Right lobe of liver (tissue), 6 donors: Measurements from ENCODE around the gene MYO16. TPM values are rescaled to one million over a fixed set of nuclear protein-coding genes. Genes with fewer than 3 reads are reported as not detected.

ENCODE experiments used
- ATAC-seq, 4 donors: fragments of 200-7000 bp; cut with Tn5 transposase; one replicate each; pipeline ENCODE4 v1.9.1; 2020; ENCODE audit warnings: mild to moderate bottlenecking in 4 of 4, moderate library complexity in 4 of 4
- DNase-seq, 3 donors: peaks; one replicate each; pipeline ENCODE4 v3.0.0-alpha.2; 2020
- H3K27ac ChIP-seq, 3 donors: fragments of 200-600 bp; one replicate each; pipeline ENCODE4 v1.8.0; 2022
- H3K27me3 ChIP-seq, 2 donors: fragments of 200-600 bp; one replicate each; pipeline ENCODE4 v1.8.0; 2022
- H3K36me3 ChIP-seq, 4 donors: fragments of 200-600 bp; sonication (generic) in 1 of 4; one replicate each; pipeline versions ENCODE4 v1.5.1 to v1.8.0; 2017 to 2022; ENCODE audit warnings: control low read depth in 1 of 4
- H3K4me1 ChIP-seq, 4 donors: fragments of 200-600 bp; sonication (generic) in 1 of 4; one replicate each; pipeline versions ENCODE4 v1.5.1 to v1.8.0; 2017 to 2022; ENCODE audit warnings: control low read depth in 1 of 4
- H3K4me3 ChIP-seq, 3 donors: fragments of 200-600 bp; one replicate each; pipeline ENCODE4 v1.8.0; 2022
- H3K9me3 ChIP-seq, 4 donors: fragments of 200-600 bp; sonication (generic) in 1 of 4; one replicate each; pipeline versions ENCODE4 v1.5.1 to v1.8.0; 2017 to 2022; ENCODE audit warnings: control low read depth in 1 of 4
- CTCF ChIP-seq, 4 donors: fragments of 200-600 bp in 3 of 4; fragments of 450-650 bp in 1 of 4; IDR thresholded peaks; one replicate each; pipeline versions ENCODE4 v1.5.1 to v1.8.0; 2016 to 2022; ENCODE audit warnings: antibody characterized with exemption in 4 of 4, mild to moderate bottlenecking in 2 of 4
- POLR2A ChIP-seq: fragments of 450-650 bp; IDR thresholded peaks from one replicate; pipeline ENCODE4 v1.6.1; 2017; ENCODE audit warnings: antibody characterized with exemption, mild to moderate bottlenecking
- WGBS: methylation state at CpG from one replicate; pipeline ENCODE4 v1.1.6; 2018; ENCODE audit warnings: low coverage, low lambda C conversion rate; ENCODE audit not compliant: insufficient coverage; ENCODE audit errors: missing lambda C conversion rate; 5-methylcytosine and 5-hydroxymethylcytosine counted together
- intact Hi-C, 2 donors: fragments of 100-400 bp; cut with DNase I; formaldehyde crosslinking; loops; one replicate each; pipeline versions ENCODE4 v1.11.2 to v1.14.1; 2022
- total RNA-seq, 6 experiments: library from RNA; depleted of rRNA in 2 of 6; stranded (reverse); fragments of >200 nt in 2 of 6; fragmentation: NEBNext Ultra II Directional in 3 of 6; extraction: Animal tissue kit (Norgen Biotek cat#: 25700) in 3 of 6; gene quantifications; one replicate each; pipeline versions ENCODE4 v1.1.0 to v1.2.4, GENCODE V29; 2016 to 2023
- donor health status: DM: no; HTN: yes; CAD: no.
- donor health status: DM: no; HTN: no; CAD: no.
- donor health status: DM: no; HTN: no; CAD: no.
- donor health status: DM: no; HTN: yes; CAD: no.
- donor health status: DM: no; HTN: yes; CAD: no.

The MYO16 gene
- total RNA-seq, 6 experiments from 2014 or later, result 0.43 to 2.7 (median 0.93) TPM

- 100% methylated on average over 1 of the region's 1 CpG for WGBS
- no peak overlapping the region for H3K27ac ChIP-seq
- ATAC-seq (no peak), DNase-seq (no peak)
- H3K9me3 ChIP-seq, result no peaks in the 10 kb centered on the region
- TF ChIP-seq CTCF (IDR thresholded peaks at IDR 0.05), result no peak
- no peak for TF ChIP-seq POLR2A
- H3K4me3 ChIP-seq, result no peak overlapping the region
- peaks cover 0 to 8% (median 0%) of the 10 kb centered on the region in 4 donors for H3K4me1 ChIP-seq
- intact Hi-C loops, result no loop called here
- no peaks in the 10 kb centered on the region for H3K27me3 ChIP-seq
- no peaks in the 10 kb centered on the region for H3K36me3 ChIP-seq
Observed at GRCh38 chr13:109231888-109232287, 602.5 kb downstream of the MYO16 start.

- Histone ChIP-seq H3K9me3 (no peaks in the 10 kb centered on the region), H3K27me3 (no peaks in the 10 kb centered on the region), H3K27ac (no peak overlapping the region), H3K36me3 (no peaks in the 10 kb centered on the region), H3K4me1 (peaks cover 0 to 4% (median 0%) of the 10 kb centered on the region in 4 donors), H3K4me3 (no peak overlapping the region)
- no peak for TF ChIP-seq POLR2A
- no peak for TF ChIP-seq CTCF (IDR thresholded peaks at IDR 0.05)
- WGBS, result 83% methylated on average over 5 of the region's 5 CpGs
- intact Hi-C loops, result no loop called here
- no peak for DNase-seq
- ATAC-seq, result no peak
Observed at GRCh38 chr13:109233293-109233692, 603.9 kb downstream of the MYO16 start.

- no peak overlapping the region for H3K27ac ChIP-seq
- DNase-seq (no peak), ATAC-seq (no peak)
- H3K4me1 ChIP-seq, result no peaks in the 10 kb centered on the region
- H3K4me3 ChIP-seq, result no peak overlapping the region
- intact Hi-C loops, result no loop called here
- no peaks in the 10 kb centered on the region for H3K9me3 ChIP-seq
- H3K36me3 ChIP-seq, result no peaks in the 10 kb centered on the region
- H3K27me3 ChIP-seq, result no peaks in the 10 kb centered on the region
- WGBS, result 70% methylated on average over 6 of the region's 6 CpGs
- TF ChIP-seq POLR2A, result no peak
- no peak for TF ChIP-seq CTCF (IDR thresholded peaks at IDR 0.05)
Observed at GRCh38 chr13:109235901-109236300, 606.5 kb downstream of the MYO16 start.

- Histone ChIP-seq H3K4me3 (no peak overlapping the region), H3K27ac (no peak overlapping the region), H3K27me3 (no peaks in the 10 kb centered on the region), H3K4me1 (no peaks in the 10 kb centered on the region), H3K9me3 (no peaks in the 10 kb centered on the region), H3K36me3 (no peaks in the 10 kb centered on the region)
- 93% methylated on average over 2 of the region's 2 CpGs for WGBS
- TF ChIP-seq POLR2A, result no peak
- TF ChIP-seq CTCF (IDR thresholded peaks at IDR 0.05), result no peak
- intact Hi-C loops, result no loop called here
- ATAC-seq (no peak), DNase-seq (no peak)
Observed at GRCh38 chr13:109241160-109241559, 611.7 kb downstream of the MYO16 start.
